DND-41 (cell line): Measurements from ENCODE around the gene PTCD2.
"Not testable (repeated sequence)": the region's sequence is repeated elsewhere in the genome, so short reads cannot be mapped to it uniquely, and the experiment has no call there.

ENCODE experiments used
- CTCF ChIP-seq: IDR thresholded peaks from 2 replicates; pipeline ENCODE4 v1.5.1; 2012; ENCODE audit warnings: borderline replicate concordance, low read length, moderate library complexity, mild to moderate bottlenecking; ENCODE audit not compliant: poor library complexity, severe bottlenecking; ENCODE audit errors: extremely low read depth
- EZH2 ChIP-seq: IDR thresholded peaks from 3 replicates; pipeline ENCODE4 v1.6.1; 2012; ENCODE audit warnings: borderline replicate concordance, low read depth, mild to moderate bottlenecking, moderate library complexity, low read length, inconsistent platforms; ENCODE audit not compliant: severe bottlenecking

DNA sequence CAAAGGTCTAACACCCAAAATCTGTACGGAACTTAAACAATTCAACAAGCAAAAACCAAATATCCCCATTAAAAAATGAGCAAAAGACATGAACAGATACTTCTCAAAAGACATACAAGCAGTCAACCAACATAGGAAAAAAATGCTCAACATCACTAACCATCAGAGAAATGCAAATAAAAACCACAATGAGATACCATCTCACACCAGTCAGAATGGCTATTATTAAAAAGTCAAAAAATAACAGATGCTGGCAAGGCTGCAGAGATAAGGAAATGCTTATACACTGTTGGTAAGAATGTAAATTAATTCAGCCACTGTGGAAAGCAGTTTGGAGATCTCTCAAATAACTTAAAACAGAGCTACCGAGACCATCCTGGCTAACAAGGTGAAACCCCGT lies 22.0 kb upstream of the PTCD2 start:
- not testable (repeated sequence) for TF ChIP-seq CTCF, EZH2
